ENCODE measurements around the gene HS6ST2.

DNA sequence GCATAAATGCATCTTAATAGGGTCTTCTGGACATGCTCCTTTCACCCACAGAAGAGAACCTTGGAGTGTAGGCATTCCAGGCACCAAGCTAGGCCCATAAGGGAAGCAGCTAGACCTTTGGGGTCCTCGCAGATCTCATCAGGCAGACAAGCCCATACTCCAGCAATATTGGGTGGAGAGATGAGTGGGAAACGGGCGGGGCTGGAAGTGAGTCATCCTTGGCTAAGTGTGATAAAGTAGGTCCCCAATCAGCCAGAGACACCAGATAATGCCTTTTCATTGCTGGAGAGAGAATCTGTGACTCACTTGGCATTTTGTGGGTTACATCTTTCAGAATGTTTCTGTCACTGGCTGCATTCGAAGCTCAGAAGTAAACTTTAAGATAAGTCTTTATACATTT, 336.3 kb downstream of the HS6ST2 start:
- TF ChIP-seq YBX1 (IDR thresholded peaks at IDR 0.05) (no peak), CHD1 (IDR thresholded peaks at IDR 0.05; ENCODE audit: low read depth, low read length) (no peak), SPI1 (IDR thresholded peaks at IDR 0.05; ENCODE audit: borderline replicate concordance, insufficient read depth, low read depth, low read length) (no peak), HCFC1 (IDR thresholded peaks at IDR 0.05; ENCODE audit: low read length) (no peak), RAD21 (IDR thresholded peaks at IDR 0.05; ENCODE audit: insufficient read depth, low read depth, low read length) (no peak)
- TF ChIP-seq, protein P1, sequence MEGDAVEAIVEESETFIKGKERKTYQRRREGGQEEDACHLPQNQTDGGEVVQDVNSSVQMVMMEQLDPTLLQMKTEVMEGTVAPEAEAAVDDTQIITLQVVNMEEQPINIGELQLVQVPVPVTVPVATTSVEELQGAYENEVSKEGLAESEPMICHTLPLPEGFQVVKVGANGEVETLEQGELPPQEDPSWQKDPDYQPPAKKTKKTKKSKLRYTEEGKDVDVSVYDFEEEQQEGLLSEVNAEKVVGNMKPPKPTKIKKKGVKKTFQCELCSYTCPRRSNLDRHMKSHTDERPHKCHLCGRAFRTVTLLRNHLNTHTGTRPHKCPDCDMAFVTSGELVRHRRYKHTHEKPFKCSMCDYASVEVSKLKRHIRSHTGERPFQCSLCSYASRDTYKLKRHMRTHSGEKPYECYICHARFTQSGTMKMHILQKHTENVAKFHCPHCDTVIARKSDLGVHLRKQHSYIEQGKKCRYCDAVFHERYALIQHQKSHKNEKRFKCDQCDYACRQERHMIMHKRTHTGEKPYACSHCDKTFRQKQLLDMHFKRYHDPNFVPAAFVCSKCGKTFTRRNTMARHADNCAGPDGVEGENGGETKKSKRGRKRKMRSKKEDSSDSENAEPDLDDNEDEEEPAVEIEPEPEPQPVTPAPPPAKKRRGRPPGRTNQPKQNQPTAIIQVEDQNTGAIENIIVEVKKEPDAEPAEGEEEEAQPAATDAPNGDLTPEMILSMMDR (IDR thresholded peaks at IDR 0.05 in 2 of 3, conservative IDR thresholded peaks at IDR 0.05 in 1 of 3; ENCODE audit: control insufficient read depth in 2 of 3, extremely low read depth in 1 of 3, insufficient read depth in 1 of 3, low read depth in 3 of 3, low read length in 3 of 3) = no peak
- TF ChIP-seq, protein P2, sequence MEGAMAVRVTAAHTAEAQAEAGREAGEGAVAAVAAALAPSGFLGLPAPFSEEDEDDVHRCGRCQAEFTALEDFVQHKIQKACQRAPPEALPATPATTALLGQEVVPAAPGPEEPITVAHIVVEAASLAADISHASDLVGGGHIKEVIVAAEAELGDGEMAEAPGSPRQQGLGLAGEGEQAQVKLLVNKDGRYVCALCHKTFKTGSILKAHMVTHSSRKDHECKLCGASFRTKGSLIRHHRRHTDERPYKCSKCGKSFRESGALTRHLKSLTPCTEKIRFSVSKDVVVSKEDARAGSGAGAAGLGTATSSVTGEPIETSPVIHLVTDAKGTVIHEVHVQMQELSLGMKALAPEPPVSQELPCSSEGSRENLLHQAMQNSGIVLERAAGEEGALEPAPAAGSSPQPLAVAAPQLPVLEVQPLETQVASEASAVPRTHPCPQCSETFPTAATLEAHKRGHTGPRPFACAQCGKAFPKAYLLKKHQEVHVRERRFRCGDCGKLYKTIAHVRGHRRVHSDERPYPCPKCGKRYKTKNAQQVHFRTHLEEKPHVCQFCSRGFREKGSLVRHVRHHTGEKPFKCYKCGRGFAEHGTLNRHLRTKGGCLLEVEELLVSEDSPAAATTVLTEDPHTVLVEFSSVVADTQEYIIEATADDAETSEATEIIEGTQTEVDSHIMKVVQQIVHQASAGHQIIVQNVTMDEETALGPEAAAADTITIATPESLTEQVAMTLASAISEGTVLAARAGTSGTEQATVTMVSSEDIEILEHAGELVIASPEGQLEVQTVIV (IDR thresholded peaks at IDR 0.05; ENCODE audit: borderline replicate concordance, partially characterized antibody) = no peak
- TF ChIP-seq, protein P3, sequence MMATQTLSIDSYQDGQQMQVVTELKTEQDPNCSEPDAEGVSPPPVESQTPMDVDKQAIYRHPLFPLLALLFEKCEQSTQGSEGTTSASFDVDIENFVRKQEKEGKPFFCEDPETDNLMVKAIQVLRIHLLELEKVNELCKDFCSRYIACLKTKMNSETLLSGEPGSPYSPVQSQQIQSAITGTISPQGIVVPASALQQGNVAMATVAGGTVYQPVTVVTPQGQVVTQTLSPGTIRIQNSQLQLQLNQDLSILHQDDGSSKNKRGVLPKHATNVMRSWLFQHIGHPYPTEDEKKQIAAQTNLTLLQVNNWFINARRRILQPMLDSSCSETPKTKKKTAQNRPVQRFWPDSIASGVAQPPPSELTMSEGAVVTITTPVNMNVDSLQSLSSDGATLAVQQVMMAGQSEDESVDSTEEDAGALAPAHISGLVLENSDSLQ (IDR thresholded peaks at IDR 0.05) = no peak
- TF ChIP-seq, protein P4, sequence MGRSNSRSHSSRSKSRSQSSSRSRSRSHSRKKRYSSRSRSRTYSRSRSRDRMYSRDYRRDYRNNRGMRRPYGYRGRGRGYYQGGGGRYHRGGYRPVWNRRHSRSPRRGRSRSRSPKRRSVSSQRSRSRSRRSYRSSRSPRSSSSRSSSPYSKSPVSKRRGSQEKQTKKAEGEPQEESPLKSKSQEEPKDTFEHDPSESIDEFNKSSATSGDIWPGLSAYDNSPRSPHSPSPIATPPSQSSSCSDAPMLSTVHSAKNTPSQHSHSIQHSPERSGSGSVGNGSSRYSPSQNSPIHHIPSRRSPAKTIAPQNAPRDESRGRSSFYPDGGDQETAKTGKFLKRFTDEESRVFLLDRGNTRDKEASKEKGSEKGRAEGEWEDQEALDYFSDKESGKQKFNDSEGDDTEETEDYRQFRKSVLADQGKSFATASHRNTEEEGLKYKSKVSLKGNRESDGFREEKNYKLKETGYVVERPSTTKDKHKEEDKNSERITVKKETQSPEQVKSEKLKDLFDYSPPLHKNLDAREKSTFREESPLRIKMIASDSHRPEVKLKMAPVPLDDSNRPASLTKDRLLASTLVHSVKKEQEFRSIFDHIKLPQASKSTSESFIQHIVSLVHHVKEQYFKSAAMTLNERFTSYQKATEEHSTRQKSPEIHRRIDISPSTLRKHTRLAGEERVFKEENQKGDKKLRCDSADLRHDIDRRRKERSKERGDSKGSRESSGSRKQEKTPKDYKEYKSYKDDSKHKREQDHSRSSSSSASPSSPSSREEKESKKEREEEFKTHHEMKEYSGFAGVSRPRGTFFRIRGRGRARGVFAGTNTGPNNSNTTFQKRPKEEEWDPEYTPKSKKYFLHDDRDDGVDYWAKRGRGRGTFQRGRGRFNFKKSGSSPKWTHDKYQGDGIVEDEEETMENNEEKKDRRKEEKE (IDR thresholded peaks at IDR 0.05) = no peak

Measured in GM12878 (cell line).